ENCODE measurements around the gene NELFCD.

Gene NELFCD

DNA sequence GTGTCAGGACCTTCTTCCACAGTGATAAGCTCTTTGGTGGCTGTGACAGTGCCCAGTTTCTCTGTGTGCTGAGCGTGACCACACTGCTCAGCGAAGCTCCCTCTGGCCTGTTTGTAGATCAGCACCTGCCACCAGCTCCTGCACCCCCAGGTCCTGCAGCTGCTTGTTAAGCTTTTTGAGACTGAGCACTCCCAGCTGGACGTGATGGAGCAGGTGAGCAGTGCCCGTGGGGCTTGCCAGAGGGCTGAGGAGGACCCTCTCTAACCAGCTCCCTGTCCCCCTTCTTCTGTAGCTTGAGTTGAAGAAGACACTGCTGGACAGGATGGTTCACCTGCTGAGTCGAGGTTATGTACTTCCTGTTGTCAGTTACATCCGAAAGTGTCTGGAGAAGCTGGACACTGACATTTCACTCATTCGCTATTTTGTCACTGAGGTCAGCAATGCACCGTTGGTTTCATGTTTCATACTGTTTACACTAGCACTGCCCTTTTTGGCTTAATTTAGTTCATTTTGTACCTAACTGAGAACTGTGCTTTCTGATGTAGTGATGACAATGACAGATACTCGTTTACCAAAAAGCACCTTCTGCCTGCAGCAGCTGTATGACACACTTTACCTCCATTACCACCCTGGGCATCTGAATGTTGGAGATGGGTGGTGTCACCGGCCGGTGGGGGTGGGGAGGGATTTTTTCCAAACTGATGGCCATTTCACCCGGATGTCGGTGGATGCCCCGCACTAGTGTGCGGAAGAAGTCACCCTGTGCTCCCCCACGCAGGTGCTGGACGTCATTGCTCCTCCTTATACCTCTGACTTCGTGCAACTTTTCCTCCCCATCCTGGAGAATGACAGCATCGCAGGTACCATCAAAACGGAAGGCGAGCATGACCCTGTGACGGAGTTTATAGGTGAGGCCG is 12.5 kb downstream of the NELFCD start:
- peak in 1 of 2 donors; percentile 57 for DNase-seq

GRCh38 chr20:58994390-58995159 is 13.5 kb downstream of the NELFCD start:
- TF ChIP-seq, protein P1, sequence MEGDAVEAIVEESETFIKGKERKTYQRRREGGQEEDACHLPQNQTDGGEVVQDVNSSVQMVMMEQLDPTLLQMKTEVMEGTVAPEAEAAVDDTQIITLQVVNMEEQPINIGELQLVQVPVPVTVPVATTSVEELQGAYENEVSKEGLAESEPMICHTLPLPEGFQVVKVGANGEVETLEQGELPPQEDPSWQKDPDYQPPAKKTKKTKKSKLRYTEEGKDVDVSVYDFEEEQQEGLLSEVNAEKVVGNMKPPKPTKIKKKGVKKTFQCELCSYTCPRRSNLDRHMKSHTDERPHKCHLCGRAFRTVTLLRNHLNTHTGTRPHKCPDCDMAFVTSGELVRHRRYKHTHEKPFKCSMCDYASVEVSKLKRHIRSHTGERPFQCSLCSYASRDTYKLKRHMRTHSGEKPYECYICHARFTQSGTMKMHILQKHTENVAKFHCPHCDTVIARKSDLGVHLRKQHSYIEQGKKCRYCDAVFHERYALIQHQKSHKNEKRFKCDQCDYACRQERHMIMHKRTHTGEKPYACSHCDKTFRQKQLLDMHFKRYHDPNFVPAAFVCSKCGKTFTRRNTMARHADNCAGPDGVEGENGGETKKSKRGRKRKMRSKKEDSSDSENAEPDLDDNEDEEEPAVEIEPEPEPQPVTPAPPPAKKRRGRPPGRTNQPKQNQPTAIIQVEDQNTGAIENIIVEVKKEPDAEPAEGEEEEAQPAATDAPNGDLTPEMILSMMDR (IDR thresholded peaks at IDR 0.05) = no peak
- no peak overlapping the region for H3K27ac ChIP-seq
- DNase-seq = peak in 1 of 2 donors; percentile 52
- no peaks in the 10 kb centered on the region for H3K4me1 ChIP-seq
- no peak overlapping the region for H3K4me3 ChIP-seq
- intact Hi-C loops (cut with DNase I; ENCODE audit: low total_unique reads) = no loop called here
- no peaks in the 10 kb centered on the region for H3K27me3 ChIP-seq
- H3K36me3 ChIP-seq = peaks cover 71 to 100% (median 97%) of the 10 kb centered on the region in 3 donors
- H3K9me3 ChIP-seq = no peaks in the 10 kb centered on the region

More for the DNA sequence above, 12.5 kb downstream of the NELFCD start:
- H3K9me3 ChIP-seq = no peaks in the 10 kb centered on the region
- TF ChIP-seq, protein P1 (IDR thresholded peaks at IDR 0.05) = no peak
- intact Hi-C loops (cut with DNase I; ENCODE audit: low total_unique reads) = no loop called here
- H3K27me3 ChIP-seq = no peaks in the 10 kb centered on the region
- H3K4me1 ChIP-seq = no peaks in the 10 kb centered on the region
- peaks cover 80 to 100% (median 97%) of the 10 kb centered on the region in 3 donors for H3K36me3 ChIP-seq
- no peak overlapping the region for H3K27ac ChIP-seq
- no peak overlapping the region for H3K4me3 ChIP-seq

- H3K27ac ChIP-seq = no peak overlapping the region
- no peaks in the 10 kb centered on the region for H3K27me3 ChIP-seq
- H3K36me3 ChIP-seq = peaks cover 63 to 100% (median 93%) of the 10 kb centered on the region in 3 donors
These were observed 14.6 kb downstream of the NELFCD start for GRCh38 chr20:58995461-58996225.

DNA sequence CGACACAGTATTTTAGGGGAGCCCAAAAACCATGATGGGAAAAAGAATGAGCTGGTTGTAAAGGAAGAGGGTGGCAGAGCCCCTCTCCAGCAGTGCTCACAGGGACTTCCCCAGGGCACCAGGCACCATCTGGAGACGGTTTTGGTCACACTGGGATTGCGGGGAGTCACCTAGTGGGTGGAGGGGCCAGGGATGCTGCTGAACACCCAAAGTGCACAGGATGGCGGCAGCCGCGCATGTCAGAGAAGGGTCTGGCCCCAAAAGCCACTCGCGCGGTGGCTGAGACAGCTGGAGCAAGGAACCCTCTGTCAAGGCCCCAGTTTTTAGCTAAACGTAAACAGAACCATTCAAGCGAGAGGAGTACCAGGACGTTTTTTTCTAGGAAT is 15.2 kb downstream of the NELFCD start:
- no peak for DNase-seq
- Histone ChIP-seq H3K36me3 (peaks cover 63 to 100% (median 93%) of the 10 kb centered on the region in 3 donors), H3K27me3 (no peaks in the 10 kb centered on the region), H3K27ac (no peak overlapping the region), H3K4me3 (no peak overlapping the region), H3K9me3 (no peaks in the 10 kb centered on the region), H3K4me1 (no peaks in the 10 kb centered on the region)
- intact Hi-C loops (cut with DNase I; ENCODE audit: low total_unique reads) = no loop called here
- TF ChIP-seq, protein P1 (IDR thresholded peaks at IDR 0.05) = no peak

More at GRCh38 chr20:58995461-58996225, 14.6 kb downstream of the NELFCD start:
- no peak for DNase-seq
- Histone ChIP-seq H3K4me1 (no peaks in the 10 kb centered on the region), H3K9me3 (no peaks in the 10 kb centered on the region), H3K4me3 (no peak overlapping the region)
- TF ChIP-seq, protein P1 (IDR thresholded peaks at IDR 0.05) = no peak
- intact Hi-C loops (cut with DNase I; ENCODE audit: low total_unique reads) = no loop called here

GRCh38 chr20:58997141-58997770 is 16.2 kb downstream of the NELFCD start:
- no peaks in the 10 kb centered on the region for H3K27me3 ChIP-seq
- H3K4me3 ChIP-seq = no peak overlapping the region
- no peaks in the 10 kb centered on the region for H3K4me1 ChIP-seq
- TF ChIP-seq, protein P1 (IDR thresholded peaks at IDR 0.05) = no peak
- no peak for DNase-seq
- intact Hi-C loops (cut with DNase I; ENCODE audit: low total_unique reads) = no loop called here
- H3K27ac ChIP-seq = no peak overlapping the region
- peaks cover 56 to 100% (median 92%) of the 10 kb centered on the region in 3 donors for H3K36me3 ChIP-seq
- H3K9me3 ChIP-seq = no peaks in the 10 kb centered on the region

Measured in tibial artery (tissue), 4 donors.